Activated CD4-positive, CD25-positive, alpha-beta regulatory T cell treated with anti-CD3 and anti-CD28 coated beads, Interleukin-2, amount 50 U/mL, for 16 hours (primary cell): Measurements from ENCODE around the gene SEBOX.

Source experiments
- DNase-seq: peaks from one replicate; pipeline ENCODE4 v3.0.0-alpha.2; 2020; ENCODE audit warnings: low read depth, low spot score

The SEBOX gene

DNA sequence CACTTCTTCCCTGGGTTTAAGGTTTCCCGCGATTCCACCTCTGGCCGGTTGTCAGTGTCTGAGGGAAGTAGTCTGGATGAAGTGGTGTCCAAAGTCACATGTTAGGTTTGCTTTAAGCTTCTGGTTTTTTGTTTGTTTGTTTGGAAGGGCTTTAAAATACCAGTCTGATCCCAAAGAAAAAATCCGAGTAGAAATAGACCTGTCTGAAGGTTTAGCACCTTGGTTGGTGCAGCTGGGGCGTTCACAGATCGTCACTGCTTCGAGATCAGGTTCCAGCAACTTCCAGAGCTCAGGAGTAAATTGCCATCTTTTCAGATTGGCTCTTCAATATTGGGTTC, 45.4 kb downstream of the SEBOX start:
- no peak for DNase-seq

DNA sequence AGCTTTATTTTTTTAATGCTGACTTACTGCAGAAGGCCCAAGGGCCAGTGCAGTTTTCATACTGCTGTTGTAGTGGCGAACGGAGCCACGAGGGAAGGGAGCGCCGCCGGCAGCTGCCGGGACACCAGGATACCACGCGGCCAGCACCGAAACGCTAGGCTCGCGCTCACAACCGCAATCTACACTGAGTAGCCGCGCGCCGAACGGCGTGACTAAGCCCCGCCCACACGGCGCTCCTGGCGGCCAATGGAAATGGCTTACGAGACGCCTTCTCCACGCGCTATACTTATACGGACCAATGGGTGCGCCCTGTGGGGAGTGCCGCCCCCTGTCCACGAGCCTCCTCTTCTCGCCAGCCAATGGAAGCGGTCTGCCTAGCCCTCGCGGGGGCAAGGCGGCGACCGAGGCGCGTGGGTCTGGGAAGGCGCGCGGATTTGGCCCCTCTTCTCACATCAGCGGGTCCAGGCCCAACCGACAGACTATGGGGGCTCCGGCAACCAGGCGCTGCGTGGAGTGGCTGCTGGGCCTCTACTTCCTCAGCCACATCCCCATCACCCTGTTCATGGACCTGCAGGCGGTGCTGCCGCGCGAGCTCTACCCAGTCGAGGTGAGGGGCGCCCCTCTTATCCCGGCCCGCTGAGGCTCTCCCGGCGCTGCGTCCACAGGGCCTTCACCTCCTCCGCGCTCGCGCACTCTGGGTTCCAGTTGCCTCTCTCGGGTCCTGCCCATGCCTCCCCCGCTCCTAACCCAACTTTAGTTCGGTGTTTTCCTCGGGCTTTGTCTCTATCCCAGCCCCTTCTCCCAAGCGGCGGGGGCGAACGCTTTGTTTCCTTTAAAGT, 46.0 kb downstream of the SEBOX start, which contains the start of gene TMEM97:
Gene TMEM97, plus strand, starts transcription at position 442 of the 839 bp plus-strand sequence. Its CDS starts 40 bp downstream, at position 482.
- peak; percentile 92 for DNase-seq

GRCh38 chr17:28317966-28318758, 46.8 kb downstream of the SEBOX start:
- no peak for DNase-seq

DNA sequence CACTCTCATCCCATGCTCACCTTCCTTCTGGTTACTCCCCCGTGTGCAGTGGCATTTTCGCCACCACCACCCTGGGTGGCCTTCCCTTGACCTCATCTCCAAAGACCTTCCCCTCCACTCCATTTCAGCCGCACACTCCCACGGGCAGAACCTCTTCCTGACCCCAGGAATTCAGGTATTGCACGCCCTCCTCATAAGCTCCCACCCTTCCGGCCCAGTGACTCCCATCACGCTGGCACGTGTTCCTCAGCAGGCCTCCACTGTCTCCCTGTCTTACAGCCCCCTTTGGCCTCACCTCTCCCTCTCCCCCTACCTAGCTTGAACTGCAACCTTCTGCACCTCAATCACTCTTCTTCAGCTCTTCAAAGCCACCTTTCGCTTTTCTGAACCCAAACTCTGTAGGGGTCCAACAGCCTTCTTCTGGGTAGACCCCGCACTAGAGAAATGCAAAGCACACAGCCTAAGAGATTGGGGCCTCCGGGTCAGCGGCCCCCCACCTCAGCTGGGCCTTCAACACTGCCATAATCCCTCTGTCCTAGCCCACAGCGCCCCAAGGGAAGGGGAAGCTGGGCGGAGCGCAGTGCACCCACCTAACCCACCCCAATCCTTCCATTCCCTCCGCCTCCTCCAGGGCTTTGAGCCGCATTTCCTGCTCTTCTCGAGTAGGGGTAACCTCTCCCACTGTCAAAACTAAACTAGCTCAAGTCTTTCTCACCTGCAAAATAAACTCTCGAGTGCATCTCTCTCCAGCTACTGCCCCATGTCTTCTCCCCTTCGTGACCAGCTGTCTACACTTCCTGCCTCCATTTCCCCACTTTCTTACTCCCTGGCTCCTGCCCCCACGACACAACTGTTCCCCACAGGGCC, 47.7 kb downstream of the SEBOX start:
- DNase-seq = no peak

GRCh38 chr17:28315846-28316705, 48.9 kb downstream of the SEBOX start:
- no peak for DNase-seq

GRCh38 chr17:28313841-28314240, 51.2 kb downstream of the SEBOX start:
- DNase-seq = no peak
